ENCODE measurements around the gene LMNB1. TPM values are rescaled to one million over a fixed set of nuclear protein-coding genes. Genes with fewer than 3 reads are reported as not detected.
"Not testable (repeated sequence)": the region's sequence is repeated elsewhere in the genome, so short reads cannot be mapped to it uniquely, and the experiment has no call there.

Gene LMNB1
- total and polyA plus RNA-seq, 8 donors, result 0.72 to 7.5 (median 3.8) TPM

GRCh38 chr5:126837906-126838539 lies 61.1 kb downstream of the LMNB1 start:
- DNase-seq (no peak), FAIRE-seq (no peak), ATAC-seq (no peak)
- H3K4me3 ChIP-seq, result no peak overlapping the region
- H3K36me3 ChIP-seq, result peaks cover 0 to 5% (median 0%) of the 10 kb centered on the region in 3 donors
- H3K27me3 ChIP-seq, result no peaks in the 10 kb centered on the region
- H3K27ac ChIP-seq, result no peak overlapping the region
- WGBS, 2 donors, result 75 to 80% methylated on average over 7 of the region's 7 CpGs
- no peaks in the 10 kb centered on the region for H3K4me1 ChIP-seq
- peak in 1 of 4 donors; percentile 10 for TF ChIP-seq CTCF (IDR thresholded peaks at IDR 0.05)
- intact Hi-C loops (cut with DNase I), result no loop called here
- no peaks in the 10 kb centered on the region for H3K9me3 ChIP-seq

DNA sequence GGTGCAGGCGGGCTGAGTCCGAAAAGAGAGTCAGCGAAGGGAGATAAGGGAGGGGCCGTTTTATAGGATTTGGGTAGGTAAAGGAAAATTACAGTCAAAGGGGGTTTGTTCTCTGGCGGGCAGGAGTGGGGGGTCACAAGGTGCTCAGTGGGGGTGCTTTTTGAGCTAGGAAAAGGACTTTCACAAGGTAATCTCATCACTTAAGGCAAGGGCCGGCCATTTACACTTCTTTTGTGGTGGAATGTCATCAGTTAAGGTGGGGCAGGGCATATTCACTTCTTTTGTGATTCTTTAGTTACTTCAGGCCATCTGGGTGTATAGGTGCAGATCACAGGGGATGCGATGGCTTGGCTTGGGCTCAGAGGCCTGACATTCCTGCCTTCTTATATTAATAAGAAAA lies 62.5 kb downstream of the LMNB1 start:
- intact Hi-C loops (cut with DNase I); FAIRE-seq; DNase-seq; H3K36me3 ChIP-seq; H3K27ac ChIP-seq; H3K4me3 ChIP-seq; ATAC-seq; H3K4me1 ChIP-seq; H3K27me3 ChIP-seq; H3K9me3 ChIP-seq: not testable (repeated sequence)
- 80 to 81% methylated on average over 7 of the region's 7 CpGs for WGBS, 2 donors

- H3K4me1 ChIP-seq; H3K9me3 ChIP-seq; H3K27ac ChIP-seq; H3K4me3 ChIP-seq; DNase-seq; H3K27me3 ChIP-seq; H3K36me3 ChIP-seq; ATAC-seq; intact Hi-C loops (cut with DNase I); FAIRE-seq: not testable (repeated sequence)
- 53 to 62% methylated on average over 11 of the region's 11 CpGs for WGBS, 2 donors
Observed at GRCh38 chr5:126843375-126843774, 66.4 kb downstream of the LMNB1 start.

DNA sequence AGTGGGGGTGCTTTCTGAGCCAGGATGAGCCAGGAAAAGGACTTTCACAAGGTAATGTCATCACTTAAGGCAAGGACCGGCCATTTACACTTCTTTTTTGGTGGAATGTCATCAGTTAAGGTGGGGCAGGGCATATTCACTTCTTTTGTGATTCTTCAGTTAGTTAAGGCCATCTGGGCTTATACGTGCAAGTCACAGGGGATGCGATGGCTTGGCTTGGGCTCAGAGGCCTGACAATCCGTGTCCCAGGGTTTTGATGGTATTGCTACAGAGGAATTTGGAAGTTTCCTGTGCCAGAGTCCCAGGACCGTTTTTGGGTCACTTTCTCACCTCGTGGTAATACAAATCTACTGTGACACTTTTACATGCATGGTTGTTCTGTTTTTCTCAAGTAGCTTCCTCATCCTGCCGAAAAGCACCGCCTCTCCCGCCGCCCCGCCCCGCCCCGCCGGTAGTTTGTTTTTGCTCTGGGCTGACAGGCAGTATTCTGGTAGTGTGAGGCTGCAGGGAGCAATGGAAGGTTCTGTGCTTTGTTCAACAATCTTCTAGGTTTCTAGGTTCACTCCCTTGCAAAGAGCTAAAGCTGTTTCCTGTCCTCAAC lies 68.6 kb downstream of the LMNB1 start:
- H3K4me1 ChIP-seq; FAIRE-seq; H3K4me3 ChIP-seq; H3K27me3 ChIP-seq; H3K9me3 ChIP-seq; intact Hi-C loops (cut with DNase I); H3K36me3 ChIP-seq: not testable (repeated sequence)
- WGBS, 2 donors, result 28 to 33% methylated on average over 14 of the region's 14 CpGs
- peak in 3 of 6 donors; percentile 13 to 73 (median 31) for DNase-seq
- peak; percentile 61 to 93 (median 83) for ATAC-seq
- H3K27ac ChIP-seq, result peak overlapping the region in 2 of 4 donors; percentile 36 to 37

- intact Hi-C loops (cut with DNase I), result no loop called here
- no peak for DNase-seq
- Histone ChIP-seq H3K9me3 (no peaks in the 10 kb centered on the region), H3K4me1 (no peaks in the 10 kb centered on the region), H3K27me3 (no peaks in the 10 kb centered on the region), H3K36me3 (no peaks in the 10 kb centered on the region), H3K4me3 (no peak overlapping the region), H3K27ac (no peak overlapping the region)
- ATAC-seq, result peak in 1 of 4 donors; percentile 39
- TF ChIP-seq CTCF (IDR thresholded peaks at IDR 0.05), result no peak
- FAIRE-seq, result no peak
Observed at GRCh38 chr5:126846344-126846743, 69.4 kb downstream of the LMNB1 start.

GRCh38 chr5:126846744-126847455 lies 70.0 kb downstream of the LMNB1 start:
- Histone ChIP-seq H3K4me1 (no peaks in the 10 kb centered on the region), H3K36me3 (no peaks in the 10 kb centered on the region), H3K27me3 (no peaks in the 10 kb centered on the region), H3K27ac (no peak overlapping the region), H3K9me3 (no peaks in the 10 kb centered on the region), H3K4me3 (no peak overlapping the region)
- intact Hi-C loops (cut with DNase I), result no loop called here
- no peak for DNase-seq
- 86 to 88% methylated on average over 5 of the region's 5 CpGs for WGBS, 2 donors
- no peak for ATAC-seq
- no peak for FAIRE-seq
- no peak for TF ChIP-seq CTCF (IDR thresholded peaks at IDR 0.05)
